HCT116 (cell line): ENCODE data around the gene ERAL1. TPM values are rescaled to one million over a fixed set of nuclear protein-coding genes. Genes with fewer than 3 reads are reported as not detected.

ENCODE experiments used
- ATAC-seq: fragments of 200-7000 bp; cut with Tn5 transposase; 2 replicates; pipeline ENCODE4 v1.9.1; 2020; ENCODE audit warnings: mild to moderate bottlenecking, moderate library complexity
- BruUV-seq: library from RNA; stranded (reverse); fragments of 400-500 nt; replicated peaks from 2 replicates; lab custom pipeline; 2021; lab: Mats Ljungman, UMichigan
- CTCF ChIA-PET: fragments of 300-600 bp; sonication (Branson Sonifier 250); formaldehyde crosslinking; loops from one replicate; lab custom pipeline; 2021; ENCODE audit warnings: antibody characterized with exemption; lab: Charles Lee
- POLR2A ChIA-PET: fragments of 300-600, 350-600 bp; sonication (Branson Sonifier 250); formaldehyde crosslinking; loops from one replicate; lab custom pipeline; 2021; ENCODE audit warnings: antibody characterized with exemption; lab: Charles Lee
- RAD21 ChIA-PET, 2 experiments: fragments of 300-600 bp; sonication (Branson Sonifier 250); formaldehyde crosslinking; loops; one replicate each; lab custom pipeline; 2023; ENCODE audit warnings: low total read pairs in 2 of 2; ENCODE audit not compliant: uncharacterized antibody in 2 of 2, unreplicated experiment in 2 of 2, low non-redundant PET in 1 of 2; lab: Charles Lee
- DNase-seq: peaks from one replicate; pipeline ENCODE4 v3.0.0-alpha.2; 2010; ENCODE audit warnings: low read depth, low spot score
- H2AFZ ChIP-seq: fragments of 200-600 bp; shearing (Covaris generic), sonication (generic); 2 replicates; pipeline ENCODE4 v1.6.1; 2017; ENCODE audit warnings: low read depth, mixed run types, mixed read lengths, antibody characterized with exemption, low read length; ENCODE audit not compliant: poor library complexity, severe bottlenecking
- H3K27ac ChIP-seq: 2 replicates; pipeline ENCODE4 v1.5.1; 2012; ENCODE audit warnings: low read depth, low read length
- H3K27me3 ChIP-seq: fragments of 200-600 bp; sonication (generic); 2 replicates; pipeline ENCODE4 v1.6.1; 2016; ENCODE audit warnings: mixed run types, low read length, mixed read lengths; ENCODE audit not compliant: insufficient read depth
- H3K36me3 ChIP-seq, 2 experiments: fragments of 200-500 bp in 1 of 2; fragments of 200-600 bp in 1 of 2; sonication (Bioruptor generic) in 1 of 2; sonication (generic) in 1 of 2; 2 replicates each; pipeline versions ENCODE4 v1.5.1 to v1.6.1; 2014 to 2016; ENCODE audit warnings: low read length in 2 of 2, inconsistent platforms in 1 of 2, mixed read lengths in 1 of 2, mixed run types in 1 of 2; ENCODE audit not compliant: insufficient read depth in 2 of 2, control insufficient read depth in 1 of 2
- H3K4me1 ChIP-seq, 2 experiments: fragments of 200-600 bp in 1 of 2; sonication (generic) in 1 of 2; 2 replicates each; pipeline versions ENCODE4 v1.5.1 to v1.6.1; 2012 to 2017; ENCODE audit warnings: low read length in 2 of 2, inconsistent platforms in 1 of 2, mild to moderate bottlenecking in 1 of 2, mixed read lengths in 1 of 2, mixed run types in 1 of 2, moderate library complexity in 1 of 2; ENCODE audit not compliant: insufficient read depth in 2 of 2, control insufficient read depth in 1 of 2
- H3K4me2 ChIP-seq: fragments of 200-600 bp; sonication (generic); 2 replicates; pipeline ENCODE4 v1.6.1; 2017; ENCODE audit warnings: mixed run types, low read length, mixed read lengths
- H3K4me3 ChIP-seq, 2 experiments: fragments of 200-600 bp in 1 of 2; sonication (generic) in 1 of 2; replicated peaks in 1 of 2; 2 replicates each; pipeline ENCODE4 v1.5.1; 2011 to 2016; ENCODE audit warnings: low read length in 2 of 2, control low read depth in 1 of 2, low read depth in 1 of 2, mild to moderate bottlenecking in 1 of 2, mixed read lengths in 1 of 2, mixed run types in 1 of 2
- H3K79me2 ChIP-seq: fragments of 200-600 bp; sonication (generic); 2 replicates; pipeline ENCODE4 v1.6.1; 2017; ENCODE audit warnings: mild to moderate bottlenecking, mixed run types, low read length, moderate library complexity, mixed read lengths; ENCODE audit not compliant: insufficient read depth
- H3K9ac ChIP-seq: fragments of 200-600 bp; sonication (generic); 2 replicates; pipeline ENCODE4 v1.6.1; 2016; ENCODE audit warnings: low read length, mixed read lengths
- H3K9me2 ChIP-seq: fragments of 200-600 bp; sonication (generic), shearing (Covaris generic); 2 replicates; pipeline ENCODE4 v1.6.1; 2017; ENCODE audit warnings: mixed run types, mild to moderate bottlenecking, moderate library complexity; ENCODE audit not compliant: insufficient read depth
- H3K9me3 ChIP-seq, 2 experiments: fragments of 200-500 bp in 1 of 2; fragments of 200-600 bp in 1 of 2; sonication (Bioruptor generic) in 1 of 2; sonication (generic) in 1 of 2; 2 replicates each; pipeline ENCODE4 v1.6.1; 2014 to 2017; ENCODE audit warnings: low read length in 2 of 2, mixed read lengths in 2 of 2, inconsistent platforms in 1 of 2, low read depth in 1 of 2, mild to moderate bottlenecking in 1 of 2, mixed run types in 1 of 2, moderate library complexity in 1 of 2; ENCODE audit not compliant: control insufficient read depth in 1 of 2, insufficient read depth in 1 of 2
- H4K20me1 ChIP-seq: fragments of 200-600 bp; sonication (generic), shearing (Covaris generic); 2 replicates; pipeline ENCODE4 v1.6.1; 2017; ENCODE audit warnings: mixed run types, mild to moderate bottlenecking, moderate library complexity; ENCODE audit not compliant: insufficient read depth
- CBX3 ChIP-seq: IDR thresholded peaks from 2 replicates; pipeline ENCODE4 v1.6.1; 2012; ENCODE audit warnings: low read depth
- ELF1 ChIP-seq: IDR thresholded peaks from 2 replicates; pipeline ENCODE4 v1.6.1; 2012; ENCODE audit warnings: low read depth, borderline replicate concordance
- FOSL1 ChIP-seq: IDR thresholded peaks from 2 replicates; pipeline ENCODE4 v1.6.1; 2012; ENCODE audit warnings: low read depth
- JUND ChIP-seq: IDR thresholded peaks from 2 replicates; pipeline ENCODE4 v1.6.1; 2012
- POLR2A ChIP-seq: IDR thresholded peaks from 2 replicates; pipeline ENCODE4 v1.7.0; 2011; ENCODE audit warnings: borderline replicate concordance; ENCODE audit not compliant: insufficient read depth, insufficient read length; ENCODE audit errors: extremely low read depth
- POLR2AphosphoS5 ChIP-seq: IDR thresholded peaks from 2 replicates; pipeline ENCODE4 v1.6.1; 2011; ENCODE audit warnings: mild to moderate bottlenecking, low read depth, low read length, moderate library complexity
- SP1 ChIP-seq: IDR thresholded peaks from 2 replicates; pipeline ENCODE4 v1.6.1; 2012; ENCODE audit warnings: low read depth
- YY1 ChIP-seq: IDR thresholded peaks from 2 replicates; pipeline ENCODE4 v1.6.1; 2011; ENCODE audit warnings: low read length, low read depth, moderate library complexity, mild to moderate bottlenecking; ENCODE audit not compliant: insufficient replicate concordance; ENCODE audit errors: extremely low read depth
- ZFX ChIP-seq: fragments of 450-650 bp; IDR thresholded peaks from 2 replicates; pipeline ENCODE4 v1.6.1; 2017
- intact Hi-C: fragments of 100-400 bp; cut with micrococcal nuclease; formaldehyde crosslinking; loops from 2 replicates; pipeline ENCODE4 v1.10.0; 2022
- total RNA-seq: library from RNA; stranded (reverse); gene quantifications from one replicate; pipeline ENCODE4 v1.2.1, GENCODE V29; 2021; ENCODE audit not compliant: unreplicated experiment
- TF ChIP-seq, protein P1 (sequence below): IDR thresholded peaks from 2 replicates; pipeline ENCODE4 v1.6.1; 2011; ENCODE audit warnings: mild to moderate bottlenecking, low read length, moderate library complexity; ENCODE audit not compliant: insufficient replicate concordance; ENCODE audit errors: extremely low read depth
- TF ChIP-seq, protein P2 (sequence below): IDR thresholded peaks from 2 replicates; pipeline ENCODE4 v1.6.1; 2012
- TF ChIP-seq, protein P3 (sequence below), 3 experiments: fragments of 200-600 bp in 1 of 3; sonication (generic) in 1 of 3; IDR thresholded peaks in 2 of 3; conservative IDR thresholded peaks in 1 of 3; 2 replicates each; pipeline ENCODE4 v1.5.1; 2012 to 2017; ENCODE audit warnings: low read depth in 2 of 3, low read length in 2 of 3, antibody characterized with exemption in 1 of 3, borderline replicate concordance in 1 of 3, control low read depth in 1 of 3, mild to moderate bottlenecking in 1 of 3, mixed read lengths in 1 of 3, mixed run types in 1 of 3, moderate library complexity in 1 of 3; ENCODE audit not compliant: insufficient read depth in 1 of 3

Gene ERAL1
- total RNA-seq, 1 experiment from 2014 or later, result 52.0 TPM

DNA sequence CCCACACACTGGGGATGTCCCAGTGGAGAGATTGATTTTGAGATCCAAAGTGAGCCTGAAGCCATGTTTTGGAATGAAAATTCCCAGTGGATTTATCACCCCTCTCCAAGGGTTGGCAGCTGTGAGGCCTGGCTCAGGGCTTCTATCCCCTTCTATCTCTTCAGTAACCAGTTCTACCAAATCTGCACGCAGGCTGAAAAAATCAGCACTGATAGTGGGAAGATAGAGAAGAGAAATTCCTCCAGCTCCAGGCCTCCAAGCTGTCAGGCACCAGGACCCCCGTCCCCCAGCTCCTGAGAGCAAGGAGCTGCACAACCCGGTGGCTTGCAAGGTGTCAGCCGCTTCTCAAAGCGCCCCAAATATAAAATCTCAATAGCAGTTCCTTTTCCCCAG lies 41.7 kb downstream of the ERAL1 start:
- no TSS peak for BruUV-seq
- no peaks in the 10 kb centered on the region for H4K20me1 ChIP-seq
- H3K9me2 ChIP-seq, result no peaks in the 10 kb centered on the region
- TF ChIP-seq, protein P1, sequence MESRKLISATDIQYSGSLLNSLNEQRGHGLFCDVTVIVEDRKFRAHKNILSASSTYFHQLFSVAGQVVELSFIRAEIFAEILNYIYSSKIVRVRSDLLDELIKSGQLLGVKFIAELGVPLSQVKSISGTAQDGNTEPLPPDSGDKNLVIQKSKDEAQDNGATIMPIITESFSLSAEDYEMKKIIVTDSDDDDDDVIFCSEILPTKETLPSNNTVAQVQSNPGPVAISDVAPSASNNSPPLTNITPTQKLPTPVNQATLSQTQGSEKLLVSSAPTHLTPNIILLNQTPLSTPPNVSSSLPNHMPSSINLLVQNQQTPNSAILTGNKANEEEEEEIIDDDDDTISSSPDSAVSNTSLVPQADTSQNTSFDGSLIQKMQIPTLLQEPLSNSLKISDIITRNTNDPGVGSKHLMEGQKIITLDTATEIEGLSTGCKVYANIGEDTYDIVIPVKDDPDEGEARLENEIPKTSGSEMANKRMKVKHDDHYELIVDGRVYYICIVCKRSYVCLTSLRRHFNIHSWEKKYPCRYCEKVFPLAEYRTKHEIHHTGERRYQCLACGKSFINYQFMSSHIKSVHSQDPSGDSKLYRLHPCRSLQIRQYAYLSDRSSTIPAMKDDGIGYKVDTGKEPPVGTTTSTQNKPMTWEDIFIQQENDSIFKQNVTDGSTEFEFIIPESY, result no peak
- peak; percentile 7 for TF ChIP-seq POLR2A
- TF ChIP-seq, all 23 proteins: peak for 1
- intact Hi-C loops, result no loop called here
- Histone ChIP-seq H3K9ac (peak overlapping the region; percentile 86), H3K27ac (peak overlapping the region; percentile 97), H3K36me3 (0 out of 4 replicates have a peak, but pooled peaks cover 0 to 6% of the 10 kb centered on the region in 2 experiments), H3K79me2 (peaks cover 25% of the 10 kb centered on the region), H3K4me1 (peaks cover 22 to 32% of the 10 kb centered on the region in 2 experiments; a peak in 3 of 4 replicates), H3K4me2 (peak overlapping the region; percentile 89), H3K4me3 (peak overlapping the region; percentile 83 to 96), H3K9me3 (no peaks in the 10 kb centered on the region), H3K27me3 (no peaks in the 10 kb centered on the region), H2AFZ (no peak overlapping the region)
- DNase-seq, result no peak
- ATAC-seq, result no peak
- ChIA-PET RAD21 (no interaction called here), CTCF (interaction anchor here (0.9 to 1.8 kb wide), 2 partner anchors 133 to 170 kb away, joined by 6 to 8 read pairs; partner anchors contain the start of gene TLCD1), POLR2A (interaction anchor here (0.9 to 1.6 kb wide), 2 partner anchors 169 to 177 kb away, joined by 3 to 7 read pairs; partner anchors contain the start of gene RPL23A)

DNA sequence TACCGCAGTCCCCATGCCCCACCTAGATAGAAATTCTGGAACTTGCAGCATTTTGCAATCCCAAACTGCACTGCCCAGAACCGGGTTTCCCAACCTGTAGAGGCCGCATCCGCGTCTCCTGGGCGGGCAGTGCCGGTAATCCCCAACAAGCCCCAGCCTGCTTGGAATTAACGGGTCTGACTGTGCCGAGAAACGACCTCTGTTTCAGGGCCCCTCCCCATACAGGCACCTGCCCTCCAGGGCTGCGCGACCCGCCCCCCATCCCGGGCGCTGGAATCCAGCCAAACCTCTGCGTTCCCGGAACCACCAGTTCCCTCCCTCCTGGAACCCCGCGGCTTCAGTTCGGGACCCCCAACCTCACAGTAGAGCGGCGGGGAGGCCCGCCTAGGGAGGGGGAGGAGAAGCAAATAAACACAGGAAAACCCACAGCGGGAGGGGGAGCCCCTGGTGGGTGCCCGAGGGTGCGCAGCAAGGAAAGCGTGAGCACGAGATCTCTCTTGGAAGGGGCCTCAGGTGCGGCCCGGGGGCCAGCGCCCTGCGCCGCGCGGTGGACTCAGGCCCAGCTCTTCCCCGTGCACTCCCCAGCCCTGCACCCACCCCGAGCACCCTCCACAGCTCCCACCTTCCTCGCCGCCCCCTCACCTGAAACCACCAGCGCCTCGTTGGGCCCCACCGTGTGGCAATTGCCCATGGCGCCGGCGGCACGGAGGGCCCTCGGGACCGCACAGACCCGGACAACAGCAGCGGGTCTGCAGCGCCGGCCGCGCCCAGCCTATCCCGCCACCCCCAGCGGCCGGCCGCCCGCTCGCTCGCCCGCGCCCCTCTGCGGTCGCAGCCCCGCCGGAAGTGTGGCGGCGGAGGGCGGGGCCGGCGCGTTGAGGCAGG lies 42.3 kb downstream of the ERAL1 start, which contains the start of gene FLOT2:
Gene FLOT2, minus strand, starts transcription at position 850 of the 885 bp plus-strand sequence. Its CDS starts 159 bp downstream, at position 691.
- Histone ChIP-seq H3K4me1 (peaks cover 25 to 39% of the 10 kb centered on the region in 2 experiments; a peak in 3 of 4 replicates), H3K4me2 (peak within 1 kb of the TSS; percentile 89), H3K27me3 (no peaks in the 10 kb centered on the region), H4K20me1 (no peaks in the 10 kb centered on the region), H3K79me2 (peaks cover 25% of the 10 kb centered on the region), H3K9ac (peak within 1 kb of the TSS; percentile 86), H3K4me3 (peak within 1 kb of the TSS; percentile 83 to 96), H3K9me3 (no peaks in the 10 kb centered on the region), H3K27ac (peak within 1 kb of the TSS; percentile 97), H3K36me3 (0 out of 4 replicates have a peak, but pooled peaks cover 0 to 6% of the 10 kb centered on the region in 2 experiments), H3K9me2 (no peaks in the 10 kb centered on the region), H2AFZ (peak within 1 kb of the TSS; percentile 20)
- POLR2A ChIA-PET, result interaction anchor here (0.9 to 1.6 kb wide), 3 partner anchors 18 to 178 kb away, joined by 3 to 7 read pairs (median 3); partner anchors contain the start of gene RPL23A
- intact Hi-C loops, result no loop called here
- ATAC-seq, result peak; percentile 79
- RAD21 ChIA-PET, result interaction anchor here in 1 of 2 experiments (1.1 kb wide), 1 partner anchor 170 kb away, joined by 4 read pairs; no protein-coding TSS in a partner anchor
- CTCF ChIA-PET, result interaction anchor here (0.9 to 1.9 kb wide), 3 partner anchors 133 to 171 kb away, joined by 6 to 8 read pairs (median 7); partner anchors contain the start of gene TLCD1
- TSS peak; percentile 41 for BruUV-seq
- DNase-seq, result no peak
- TF ChIP-seq SP1, result no peak
- no peak for TF ChIP-seq JUND
- peak; percentile 84 for TF ChIP-seq ZFX
- peak; percentile 80 for TF ChIP-seq POLR2AphosphoS5
- TF ChIP-seq, protein P2, sequence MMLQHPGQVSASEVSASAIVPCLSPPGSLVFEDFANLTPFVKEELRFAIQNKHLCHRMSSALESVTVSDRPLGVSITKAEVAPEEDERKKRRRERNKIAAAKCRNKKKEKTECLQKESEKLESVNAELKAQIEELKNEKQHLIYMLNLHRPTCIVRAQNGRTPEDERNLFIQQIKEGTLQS, result no peak
- TF ChIP-seq, protein P3, sequence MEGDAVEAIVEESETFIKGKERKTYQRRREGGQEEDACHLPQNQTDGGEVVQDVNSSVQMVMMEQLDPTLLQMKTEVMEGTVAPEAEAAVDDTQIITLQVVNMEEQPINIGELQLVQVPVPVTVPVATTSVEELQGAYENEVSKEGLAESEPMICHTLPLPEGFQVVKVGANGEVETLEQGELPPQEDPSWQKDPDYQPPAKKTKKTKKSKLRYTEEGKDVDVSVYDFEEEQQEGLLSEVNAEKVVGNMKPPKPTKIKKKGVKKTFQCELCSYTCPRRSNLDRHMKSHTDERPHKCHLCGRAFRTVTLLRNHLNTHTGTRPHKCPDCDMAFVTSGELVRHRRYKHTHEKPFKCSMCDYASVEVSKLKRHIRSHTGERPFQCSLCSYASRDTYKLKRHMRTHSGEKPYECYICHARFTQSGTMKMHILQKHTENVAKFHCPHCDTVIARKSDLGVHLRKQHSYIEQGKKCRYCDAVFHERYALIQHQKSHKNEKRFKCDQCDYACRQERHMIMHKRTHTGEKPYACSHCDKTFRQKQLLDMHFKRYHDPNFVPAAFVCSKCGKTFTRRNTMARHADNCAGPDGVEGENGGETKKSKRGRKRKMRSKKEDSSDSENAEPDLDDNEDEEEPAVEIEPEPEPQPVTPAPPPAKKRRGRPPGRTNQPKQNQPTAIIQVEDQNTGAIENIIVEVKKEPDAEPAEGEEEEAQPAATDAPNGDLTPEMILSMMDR (IDR thresholded peaks at IDR 0.05 in 2 of 3, conservative IDR thresholded peaks at IDR 0.05 in 1 of 3; ENCODE audit: borderline replicate concordance in 1 of 3, insufficient read depth in 1 of 3, low read depth in 2 of 3, low read length in 2 of 3), result peak in 2 of 3 experiments; percentile 26 to 29; a peak in 2 of 6 replicates
- no peak for TF ChIP-seq ELF1
- no peak for TF ChIP-seq CBX3
- peak; percentile 91 for TF ChIP-seq POLR2A
- TF ChIP-seq YY1, result no peak
- TF ChIP-seq FOSL1, result no peak
